Measurements from ENCODE around the gene MFGE8.

MFGE8 gene

GRCh38 chr15:88900982-88901418, 12.2 kb downstream of the MFGE8 start:
- 0 out of 2 replicates have a peak, but pooled peaks cover 4% of the 10 kb centered on the region for H3K27me3 ChIP-seq (ENCODE audit: insufficient read depth, low read length)
- no peaks in the 10 kb centered on the region for H3K9me2 ChIP-seq (ENCODE audit: low read depth, low read length)
- no peak overlapping the region for H3K27ac ChIP-seq (ENCODE audit: low read depth, low read length, poor library complexity, severe bottlenecking)
- H3K4me1 ChIP-seq (ENCODE audit: insufficient read depth, low read length, severe bottlenecking), result no peaks in the 10 kb centered on the region
- no peak overlapping the region for H3K9ac ChIP-seq (ENCODE audit: low read length)
- no peaks in the 10 kb centered on the region for H3F3A ChIP-seq (ENCODE audit: insufficient read depth, low read length)
- H3K79me2 ChIP-seq (ENCODE audit: insufficient read depth, low read length), result no peaks in the 10 kb centered on the region
- no peak overlapping the region for H3K4me3 ChIP-seq (ENCODE audit: low read depth, low read length, poor library complexity, severe bottlenecking)
- no peak overlapping the region for H3K4me2 ChIP-seq (ENCODE audit: low read length)
- H2AFZ ChIP-seq (ENCODE audit: low read length), result no peak overlapping the region
- H3K36me3 ChIP-seq (ENCODE audit: insufficient read depth, low read length), result no peaks in the 10 kb centered on the region
- no peak for TF ChIP-seq EZH2 (IDR thresholded peaks at IDR 0.05; ENCODE audit: borderline replicate concordance, low read length)
- TF ChIP-seq CTCF (IDR thresholded peaks at IDR 0.05; ENCODE audit: low read length), result no peak
- H3K9me3 ChIP-seq (ENCODE audit: low read length), result no peaks in the 10 kb centered on the region
- no peaks in the 10 kb centered on the region for H4K20me1 ChIP-seq (ENCODE audit: insufficient read depth, low read length)

- Histone ChIP-seq H2AFZ (ENCODE audit: low read length) (no peak overlapping the region), H3K4me3 (ENCODE audit: low read depth, low read length, poor library complexity, severe bottlenecking) (no peak overlapping the region), H3K4me2 (ENCODE audit: low read length) (no peak overlapping the region), H3K79me2 (ENCODE audit: insufficient read depth, low read length) (no peaks in the 10 kb centered on the region), H3K27ac (ENCODE audit: low read depth, low read length, poor library complexity, severe bottlenecking) (no peak overlapping the region), H3K27me3 (ENCODE audit: insufficient read depth, low read length) (0 out of 2 replicates have a peak, but pooled peaks cover 4% of the 10 kb centered on the region), H4K20me1 (ENCODE audit: insufficient read depth, low read length) (no peaks in the 10 kb centered on the region), H3K36me3 (ENCODE audit: insufficient read depth, low read length) (no peaks in the 10 kb centered on the region), H3K4me1 (ENCODE audit: insufficient read depth, low read length, severe bottlenecking) (peaks cover 2% of the 10 kb centered on the region), H3F3A (ENCODE audit: insufficient read depth, low read length) (no peaks in the 10 kb centered on the region), H3K9me3 (ENCODE audit: low read length) (no peaks in the 10 kb centered on the region), H3K9me2 (ENCODE audit: low read depth, low read length) (no peaks in the 10 kb centered on the region), H3K9ac (ENCODE audit: low read length) (no peak overlapping the region)
- TF ChIP-seq CTCF (IDR thresholded peaks at IDR 0.05; ENCODE audit: low read length) (no peak), EZH2 (IDR thresholded peaks at IDR 0.05; ENCODE audit: borderline replicate concordance, low read length) (no peak)
Observed at GRCh38 chr15:88900309-88900981, 12.7 kb downstream of the MFGE8 start.

- no peaks in the 10 kb centered on the region for H3F3A ChIP-seq (ENCODE audit: insufficient read depth, low read length)
- no peak overlapping the region for H3K9ac ChIP-seq (ENCODE audit: low read length)
- H3K27me3 ChIP-seq (ENCODE audit: insufficient read depth, low read length), result peaks cover 9% of the 10 kb centered on the region; the same call in 1 of the 2 replicates
- H3K27ac ChIP-seq (ENCODE audit: low read depth, low read length, poor library complexity, severe bottlenecking), result no peak overlapping the region
- no peaks in the 10 kb centered on the region for H3K9me2 ChIP-seq (ENCODE audit: low read depth, low read length)
- peaks cover 8% of the 10 kb centered on the region for H3K4me1 ChIP-seq (ENCODE audit: insufficient read depth, low read length, severe bottlenecking)
- no peaks in the 10 kb centered on the region for H3K79me2 ChIP-seq (ENCODE audit: insufficient read depth, low read length)
- H3K4me2 ChIP-seq (ENCODE audit: low read length), result no peak overlapping the region
- no peaks in the 10 kb centered on the region for H3K9me3 ChIP-seq (ENCODE audit: low read length)
- H3K36me3 ChIP-seq (ENCODE audit: insufficient read depth, low read length), result no peaks in the 10 kb centered on the region
- H4K20me1 ChIP-seq (ENCODE audit: insufficient read depth, low read length), result no peaks in the 10 kb centered on the region
- no peak overlapping the region for H3K4me3 ChIP-seq (ENCODE audit: low read depth, low read length, poor library complexity, severe bottlenecking)
- TF ChIP-seq CTCF (IDR thresholded peaks at IDR 0.05; ENCODE audit: low read length) (no peak), EZH2 (IDR thresholded peaks at IDR 0.05; ENCODE audit: borderline replicate concordance, low read length) (no peak)
- H2AFZ ChIP-seq (ENCODE audit: low read length), result no peak overlapping the region
Observed at GRCh38 chr15:88899251-88899650, 13.9 kb downstream of the MFGE8 start.

Measured in OCI-LY1 (cell line).